ENCODE results near the gene HLCS.

GRCh38 chr21:36890086-36890485 is 76.4 kb downstream of the HLCS start:
- TF ChIP-seq CTCF (IDR thresholded peaks at IDR 0.05) = no peak
- TF ChIP-seq RXRA (IDR thresholded peaks at IDR 0.05; ENCODE audit: borderline replicate concordance, low read depth) = no peak
- TF ChIP-seq NRF1 (IDR thresholded peaks at IDR 0.05; ENCODE audit: low read depth, low read length) = no peak
- no peak for TF ChIP-seq POLR2AphosphoS5 (IDR thresholded peaks at IDR 0.05; ENCODE audit: low read depth, low read length)
- no peak for TF ChIP-seq EZH2phosphoT487 (IDR thresholded peaks at IDR 0.05; ENCODE audit: borderline replicate concordance, low read depth)
- no peak for TF ChIP-seq NFIC (IDR thresholded peaks at IDR 0.05; ENCODE audit: borderline replicate concordance)
- TF ChIP-seq TAF1 (IDR thresholded peaks at IDR 0.05; ENCODE audit: borderline replicate concordance, low read depth, low read length) = no peak
